CD4-positive, alpha-beta memory T cell (primary cell): ENCODE results near the gene CLSTN2. TPM values are rescaled to one million over a fixed set of nuclear protein-coding genes. Genes with fewer than 3 reads are reported as not detected.

Experiments
- CTCF ChIA-PET: fragments of 350-600 bp; sonication (Branson Sonifier 250); formaldehyde crosslinking; loops from one replicate; lab custom pipeline; 2021; ENCODE audit warnings: inconsistent platforms; ENCODE audit not compliant: partially characterized antibody; lab: Charles Lee
- POLR2A ChIA-PET: fragments of 350-600 bp; sonication (Branson Sonifier 250); formaldehyde crosslinking; loops from one replicate; lab custom pipeline; 2021; ENCODE audit not compliant: partially characterized antibody; lab: Charles Lee
- DNase-seq, 5 donors: peaks; one replicate each; pipeline versions ENCODE4 v3.0.0 to v3.0.0-alpha.2; 2020 to 2022; ENCODE audit warnings: mixed read lengths in 1 of 5
- H3K27ac ChIP-seq: one replicate; pipeline ENCODE4 v1.7.0; 2013; ENCODE audit warnings: low read depth, low read length
- H3K27me3 ChIP-seq: 2 replicates; pipeline ENCODE4 v1.7.0; 2013; ENCODE audit warnings: mild to moderate bottlenecking, low read length, moderate library complexity; ENCODE audit not compliant: insufficient read depth
- H3K36me3 ChIP-seq: 2 replicates; pipeline ENCODE4 v1.7.0; 2013; ENCODE audit warnings: mild to moderate bottlenecking, low read length, moderate library complexity; ENCODE audit not compliant: insufficient read depth
- H3K4me1 ChIP-seq: 2 replicates; pipeline ENCODE4 v1.7.0; 2013; ENCODE audit warnings: mild to moderate bottlenecking, low read length, moderate library complexity; ENCODE audit not compliant: insufficient read depth
- H3K4me3 ChIP-seq, 2 donors: one replicate each; pipeline ENCODE4 v1.7.0; 2013; ENCODE audit warnings: low read length in 2 of 2, mild to moderate bottlenecking in 1 of 2
- H3K9me3 ChIP-seq, 2 donors: one replicate each; pipeline ENCODE4 v1.7.0; 2013; ENCODE audit warnings: low read length in 2 of 2, control low read depth in 1 of 2; ENCODE audit not compliant: control insufficient read depth in 1 of 2
- H3K27ac Mint-ChIP-seq, 7 donors: one replicate each; pipeline ENCODE4 v1.8.0; 2020 to 2021; ENCODE audit warnings: mixed read lengths in 7 of 7, mild to moderate bottlenecking in 6 of 7, inconsistent platforms in 3 of 7, moderate library complexity in 3 of 7
- H3K27me3 Mint-ChIP-seq, 2 donors: one replicate each; pipeline ENCODE4 v1.8.0; 2020 to 2021; ENCODE audit warnings: mixed read lengths in 2 of 2
- H3K36me3 Mint-ChIP-seq, 2 donors: one replicate each; pipeline ENCODE4 v1.8.0; 2020 to 2021; ENCODE audit warnings: mixed read lengths in 2 of 2, inconsistent platforms in 1 of 2, mild to moderate bottlenecking in 1 of 2
- H3K4me1 Mint-ChIP-seq, 4 donors: one replicate each; pipeline ENCODE4 v1.8.0; 2020 to 2021; ENCODE audit warnings: mixed read lengths in 4 of 4, mild to moderate bottlenecking in 1 of 4
- H3K4me3 Mint-ChIP-seq, 8 donors: one replicate each; pipeline ENCODE4 v1.8.0; 2020 to 2021; ENCODE audit warnings: mixed read lengths in 8 of 8, mild to moderate bottlenecking in 7 of 8, moderate library complexity in 6 of 8, inconsistent platforms in 3 of 8
- H3K9me3 Mint-ChIP-seq, 8 donors: one replicate each; pipeline ENCODE4 v1.8.0; 2020 to 2021; ENCODE audit warnings: mixed read lengths in 8 of 8, mild to moderate bottlenecking in 5 of 8, inconsistent platforms in 3 of 8, moderate library complexity in 1 of 8
- intact Hi-C: fragments of 100-400 bp; cut with micrococcal nuclease; formaldehyde crosslinking; loops from one replicate; pipeline ENCODE4 v1.15.1; 2023
- polyA plus RNA-seq, 2 donors: library from polyadenylated mRNA; unstranded; fragments of 300-500 nt; fragmentation: Illumina TruSeq; gene quantifications; one replicate each; pipeline ENCODE4 v1.2.3, GENCODE V29; 2021
- total RNA-seq, 2 experiments: library from RNA; stranded (reverse); gene quantifications; one replicate each; pipeline ENCODE4 v1.2.3, GENCODE V29; 2021

CLSTN2 gene
- total and polyA plus RNA-seq, 4 experiments from 2014 or later = not detected

DNA sequence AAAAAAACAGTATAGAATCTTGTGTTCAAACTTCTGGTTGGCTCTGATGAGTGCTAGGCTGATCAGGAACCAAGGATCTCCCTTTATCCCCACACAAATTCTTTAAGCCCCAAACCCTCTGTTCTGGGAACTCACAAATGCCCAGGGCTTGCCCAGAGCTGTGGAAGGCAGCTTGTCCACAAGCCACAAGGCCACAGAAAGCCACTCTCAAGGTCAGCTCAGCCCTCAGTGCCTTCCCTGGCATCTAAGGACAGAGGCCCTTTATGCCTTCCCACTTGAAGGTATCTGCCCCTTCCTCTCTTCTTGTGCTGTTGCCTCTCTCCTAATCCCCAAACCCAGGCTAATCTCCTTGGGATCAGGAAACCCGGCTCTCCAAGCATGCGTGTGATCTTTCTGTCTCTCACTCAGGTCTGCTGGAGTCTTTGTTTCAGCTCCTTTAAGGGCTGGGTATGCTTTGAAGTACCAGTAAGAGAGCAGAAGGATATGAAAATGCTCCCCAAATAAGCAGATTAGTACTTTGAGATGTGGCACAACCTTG lies 597.9 kb downstream of the CLSTN2 start:
- intact Hi-C loops = no loop called here
- ChIA-PET CTCF (no interaction called here), POLR2A (no interaction called here)
- H3K27me3 Mint-ChIP-seq = peaks cover 0 to 2% of the 10 kb centered on the region in 2 donors
- H3K27me3 ChIP-seq = no peaks in the 10 kb centered on the region
- H3K4me1 Mint-ChIP-seq = no peaks in the 10 kb centered on the region
- no peak overlapping the region for H3K27ac Mint-ChIP-seq
- H3K36me3 ChIP-seq = no peaks in the 10 kb centered on the region
- DNase-seq = no peak
- no peaks in the 10 kb centered on the region for H3K4me1 ChIP-seq
- H3K4me3 Mint-ChIP-seq = no peak overlapping the region
- no peaks in the 10 kb centered on the region for H3K9me3 ChIP-seq
- no peak overlapping the region for H3K27ac ChIP-seq
- H3K4me3 ChIP-seq = no peak overlapping the region
- H3K9me3 Mint-ChIP-seq = peaks cover 0 to 2% (median 0%) of the 10 kb centered on the region in 8 donors
- no peaks in the 10 kb centered on the region for H3K36me3 Mint-ChIP-seq

DNA sequence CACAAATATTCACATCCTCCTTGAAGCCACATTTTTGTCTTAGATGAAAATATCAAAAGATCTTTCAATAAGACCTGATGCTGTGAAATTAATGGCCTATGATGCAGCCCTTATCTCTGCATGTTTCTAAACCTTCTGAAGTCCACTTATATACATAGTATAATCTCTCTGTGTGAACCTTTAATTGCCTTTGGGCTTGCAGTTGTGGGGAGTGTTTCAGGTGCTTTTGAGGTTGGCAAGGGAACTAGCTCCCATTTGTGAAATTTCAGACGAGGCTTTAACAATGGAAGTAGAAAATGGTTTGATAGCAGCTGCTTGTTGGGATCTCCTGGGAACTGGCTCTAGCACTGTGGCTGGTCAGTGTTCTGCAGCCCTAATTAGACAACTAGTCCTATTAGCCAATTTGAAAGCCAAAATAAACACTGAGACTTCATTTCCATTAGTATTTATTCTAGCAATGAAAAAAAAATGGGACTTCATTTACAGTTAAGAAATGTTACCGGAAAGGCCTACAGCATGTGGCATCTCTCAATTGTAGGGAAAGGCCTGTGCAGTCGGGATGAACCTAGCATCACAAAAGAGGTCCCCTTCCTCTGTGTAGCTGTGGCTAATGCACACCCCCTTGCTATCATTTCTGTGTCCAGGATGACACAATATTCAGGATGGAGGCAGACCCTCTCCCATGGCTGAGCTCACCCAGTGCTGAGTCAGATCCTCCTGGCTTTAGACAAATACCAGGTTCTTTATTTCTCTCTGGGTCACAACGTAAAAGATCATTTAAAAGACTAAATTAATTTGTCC lies 602.1 kb downstream of the CLSTN2 start:
- intact Hi-C loops = no loop called here
- no peaks in the 10 kb centered on the region for H3K36me3 ChIP-seq
- H3K4me1 Mint-ChIP-seq = no peaks in the 10 kb centered on the region
- CTCF ChIA-PET = no interaction called here
- H3K27me3 Mint-ChIP-seq = peaks cover 0 to 2% of the 10 kb centered on the region in 2 donors
- H3K27ac ChIP-seq = no peak overlapping the region
- POLR2A ChIA-PET = no interaction called here
- no peak overlapping the region for H3K4me3 ChIP-seq
- no peak overlapping the region for H3K4me3 Mint-ChIP-seq
- no peaks in the 10 kb centered on the region for H3K9me3 ChIP-seq
- no peaks in the 10 kb centered on the region for H3K4me1 ChIP-seq
- no peaks in the 10 kb centered on the region for H3K27me3 ChIP-seq
- no peaks in the 10 kb centered on the region for H3K36me3 Mint-ChIP-seq
- H3K9me3 Mint-ChIP-seq = peaks cover 0 to 2% (median 0%) of the 10 kb centered on the region in 8 donors
- no peak overlapping the region for H3K27ac Mint-ChIP-seq
- no peak for DNase-seq

DNA sequence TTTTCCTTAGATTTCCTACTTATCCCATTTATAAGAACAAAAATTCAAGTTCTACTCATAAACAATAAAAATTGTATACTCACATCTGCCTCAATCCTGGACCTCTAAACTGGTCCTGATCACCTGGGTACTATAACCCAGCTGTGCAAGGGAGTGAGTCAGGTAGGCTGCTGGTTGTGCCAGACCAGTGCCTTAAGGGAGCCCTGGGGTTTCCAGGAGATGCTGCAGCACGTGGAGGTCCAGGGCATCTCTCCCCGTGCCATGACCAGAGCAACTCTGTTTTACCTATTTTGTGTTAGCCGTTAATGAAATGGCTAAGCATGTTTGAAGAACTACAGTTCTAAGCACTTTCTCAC lies 602.7 kb downstream of the CLSTN2 start:
- intact Hi-C loops = no loop called here
- no peaks in the 10 kb centered on the region for H3K36me3 Mint-ChIP-seq
- ChIA-PET CTCF (no interaction called here), POLR2A (no interaction called here)
- H3K9me3 Mint-ChIP-seq = peaks cover 0 to 2% (median 0%) of the 10 kb centered on the region in 8 donors
- Histone ChIP-seq H3K4me1 (no peaks in the 10 kb centered on the region), H3K27me3 (no peaks in the 10 kb centered on the region), H3K9me3 (no peaks in the 10 kb centered on the region), H3K4me3 (no peak overlapping the region), H3K27ac (no peak overlapping the region), H3K36me3 (no peaks in the 10 kb centered on the region)
- no peak overlapping the region for H3K27ac Mint-ChIP-seq
- peaks cover 0 to 2% of the 10 kb centered on the region in 2 donors for H3K27me3 Mint-ChIP-seq
- no peak overlapping the region for H3K4me3 Mint-ChIP-seq
- no peaks in the 10 kb centered on the region for H3K4me1 Mint-ChIP-seq
- no peak for DNase-seq

DNA sequence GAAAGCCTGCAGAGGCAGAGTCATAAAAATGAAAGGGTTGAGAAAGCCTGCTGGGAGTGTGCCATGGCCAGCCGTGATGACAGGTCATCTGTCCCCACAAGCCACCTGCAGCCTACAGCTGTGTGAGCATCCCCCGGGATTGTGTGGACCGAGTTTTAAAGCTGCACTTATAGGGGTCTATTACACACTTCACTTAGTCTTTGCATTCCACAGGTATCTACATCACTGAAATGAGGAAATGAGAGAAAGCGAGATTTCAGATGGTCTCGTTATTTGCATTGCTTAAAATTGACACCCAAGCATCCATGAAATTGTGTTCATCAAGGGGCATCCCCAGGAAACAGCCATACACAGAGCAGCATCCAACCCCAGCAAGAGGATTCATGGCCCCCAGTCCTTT lies 605.3 kb downstream of the CLSTN2 start:
- no peak overlapping the region for H3K4me3 Mint-ChIP-seq
- no peaks in the 10 kb centered on the region for H3K36me3 Mint-ChIP-seq
- intact Hi-C loops = no loop called here
- ChIA-PET POLR2A (no interaction called here), CTCF (no interaction called here)
- no peak overlapping the region for H3K27ac Mint-ChIP-seq
- peaks cover 0 to 2% of the 10 kb centered on the region in 2 donors for H3K27me3 Mint-ChIP-seq
- Histone ChIP-seq H3K9me3 (no peaks in the 10 kb centered on the region), H3K36me3 (no peaks in the 10 kb centered on the region), H3K4me3 (no peak overlapping the region), H3K27me3 (no peaks in the 10 kb centered on the region), H3K27ac (no peak overlapping the region), H3K4me1 (no peaks in the 10 kb centered on the region)
- no peaks in the 10 kb centered on the region for H3K9me3 Mint-ChIP-seq
- DNase-seq = no peak
- no peaks in the 10 kb centered on the region for H3K4me1 Mint-ChIP-seq

DNA sequence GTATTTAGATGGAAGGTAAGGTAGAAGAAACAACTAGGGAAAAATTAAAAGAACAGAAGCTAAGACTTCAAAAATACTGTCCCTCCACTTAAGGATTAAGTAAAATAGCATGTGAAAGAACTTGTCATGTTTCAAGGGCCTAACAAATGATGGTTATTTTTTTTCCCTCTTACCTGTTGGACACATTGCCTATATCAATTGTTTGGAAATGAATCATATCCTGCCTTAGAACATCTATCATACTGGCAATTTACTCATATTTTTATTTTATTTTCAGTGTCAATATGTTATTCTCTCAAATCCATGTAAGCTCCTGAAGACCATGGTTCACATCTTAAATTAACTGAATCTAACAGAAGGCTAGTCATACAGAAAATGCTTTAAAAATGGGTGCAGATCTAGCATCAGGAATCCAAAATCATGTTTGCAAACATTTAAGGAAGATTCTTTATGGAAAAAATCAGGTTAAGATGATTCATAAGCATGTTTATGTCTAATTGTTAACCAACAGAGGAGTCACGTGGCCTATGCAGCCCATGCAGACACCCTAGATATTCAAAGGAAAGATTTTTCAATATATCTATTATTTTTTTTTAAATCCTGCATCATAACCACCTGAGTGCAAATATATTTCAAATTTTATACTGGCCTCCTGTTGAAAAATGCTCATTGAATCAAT lies 607.1 kb downstream of the CLSTN2 start:
- Mint-ChIP-seq H3K27ac (no peak overlapping the region), H3K9me3 (peaks cover 0 to 2% (median 0%) of the 10 kb centered on the region in 8 donors), H3K27me3 (no peaks in the 10 kb centered on the region), H3K4me1 (no peaks in the 10 kb centered on the region), H3K4me3 (no peak overlapping the region), H3K36me3 (no peaks in the 10 kb centered on the region)
- POLR2A ChIA-PET = no interaction called here
- Histone ChIP-seq H3K4me3 (no peak overlapping the region), H3K27ac (no peak overlapping the region), H3K9me3 (no peaks in the 10 kb centered on the region), H3K4me1 (no peaks in the 10 kb centered on the region), H3K36me3 (no peaks in the 10 kb centered on the region), H3K27me3 (no peaks in the 10 kb centered on the region)
- CTCF ChIA-PET = no interaction called here
- DNase-seq = no peak
- intact Hi-C loops = no loop called here

DNA sequence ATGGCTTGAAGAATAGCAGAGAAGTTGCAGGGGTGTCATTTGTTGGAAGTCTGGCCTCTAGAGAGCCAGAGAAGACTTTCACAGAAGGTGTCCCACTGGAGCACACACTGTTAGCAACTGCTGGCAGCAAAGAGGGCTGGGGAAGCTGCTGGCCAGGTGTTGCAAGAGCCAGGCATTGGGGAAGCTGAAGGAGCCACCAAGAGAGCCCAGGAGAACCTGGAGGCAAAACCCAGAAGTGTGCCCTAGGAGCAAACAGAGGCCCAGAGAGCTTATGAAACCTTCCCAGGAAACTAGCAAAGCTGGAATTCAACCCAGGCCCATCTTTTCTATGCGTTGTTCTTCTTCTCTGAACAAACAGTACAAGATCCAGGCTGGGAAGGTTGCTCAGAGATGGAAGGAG lies 610.2 kb downstream of the CLSTN2 start:
- H3K36me3 Mint-ChIP-seq = no peaks in the 10 kb centered on the region
- ChIA-PET POLR2A (no interaction called here), CTCF (no interaction called here)
- DNase-seq = no peak
- Histone ChIP-seq H3K9me3 (no peaks in the 10 kb centered on the region), H3K4me3 (no peak overlapping the region), H3K27ac (no peak overlapping the region), H3K4me1 (no peaks in the 10 kb centered on the region), H3K36me3 (no peaks in the 10 kb centered on the region), H3K27me3 (no peaks in the 10 kb centered on the region)
- H3K4me3 Mint-ChIP-seq = no peak overlapping the region
- H3K27ac Mint-ChIP-seq = no peak overlapping the region
- no peaks in the 10 kb centered on the region for H3K4me1 Mint-ChIP-seq
- intact Hi-C loops = no loop called here
- peaks cover 0 to 2% (median 0%) of the 10 kb centered on the region in 8 donors for H3K9me3 Mint-ChIP-seq
- H3K27me3 Mint-ChIP-seq = no peaks in the 10 kb centered on the region

DNA sequence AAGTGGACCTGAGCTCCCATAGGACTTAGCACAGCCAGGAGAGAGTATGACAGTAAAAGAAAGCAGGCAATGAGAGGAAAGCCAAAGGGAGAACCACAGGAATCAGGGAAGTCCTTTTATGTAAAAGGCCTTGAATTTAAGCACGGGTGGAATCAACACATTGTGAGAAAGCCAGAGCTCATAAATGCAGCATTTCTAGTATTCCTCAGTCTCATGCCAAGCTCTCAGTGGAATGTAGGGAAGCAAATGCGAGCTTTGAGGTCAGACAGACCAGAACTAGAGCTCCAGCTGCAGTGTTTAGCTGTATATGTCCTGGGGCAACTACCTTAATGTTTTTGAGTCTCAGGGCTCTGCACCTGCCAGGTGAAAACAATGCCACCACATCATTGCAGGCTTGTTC lies 610.8 kb downstream of the CLSTN2 start:
- H3K4me3 ChIP-seq = no peak overlapping the region
- intact Hi-C loops = no loop called here
- H3K36me3 ChIP-seq = no peaks in the 10 kb centered on the region
- H3K27ac ChIP-seq = no peak overlapping the region
- Mint-ChIP-seq H3K27me3 (no peaks in the 10 kb centered on the region), H3K36me3 (no peaks in the 10 kb centered on the region), H3K9me3 (peaks cover 0 to 2% (median 0%) of the 10 kb centered on the region in 8 donors), H3K4me1 (no peaks in the 10 kb centered on the region), H3K4me3 (no peak overlapping the region), H3K27ac (no peak overlapping the region)
- H3K9me3 ChIP-seq = no peaks in the 10 kb centered on the region
- H3K4me1 ChIP-seq = no peaks in the 10 kb centered on the region
- H3K27me3 ChIP-seq = no peaks in the 10 kb centered on the region
- POLR2A ChIA-PET = no interaction called here
- CTCF ChIA-PET = no interaction called here
- no peak for DNase-seq
